ENCODE results near the gene RGL4. TPM values are rescaled to one million over a fixed set of nuclear protein-coding genes. Genes with fewer than 3 reads are reported as not detected.

RGL4 gene
- not detected in 2 replicates for total RNA-seq

GRCh38 chr22:23690713-23691112, at the start of gene RGL4:
RGL4 (plus strand) TSS chr22:23691013; CDS start chr22:23692031, 1,018 bp downstream.

Other genes with a start within 250 kb of the RGL4 start
- not detected in 2 replicates for gene IGLL1, start 110.7 kb upstream of the RGL4 start, total RNA-seq
- not detected in 2 replicates for gene DRICH1, start 58.7 kb upstream of the RGL4 start, total RNA-seq
- 5.7 and 7.2 TPM in 2 replicates for gene ZNF70, start 60.1 kb downstream of the RGL4 start, total RNA-seq
- gene VPREB3, start 63.4 kb downstream of the RGL4 start, total RNA-seq: not detected in 2 replicates
- gene C22orf15, start 72.0 kb downstream of the RGL4 start, total RNA-seq: 0.98 TPM in 1 of 2 replicates, not detected in the other
- 1.6 and 4.2 TPM in 2 replicates for gene CHCHD10, start 77.0 kb downstream of the RGL4 start, total RNA-seq
- gene MMP11, start 81.8 kb downstream of the RGL4 start, total RNA-seq: 8.4 and 13.7 TPM in 2 replicates
- gene SMARCB1, start 96.0 kb downstream of the RGL4 start, total RNA-seq: 71.2 and 89.6 TPM in 2 replicates
- gene DERL3, start 148.0 kb downstream of the RGL4 start, total RNA-seq: 0.33 TPM in 1 of 2 replicates, not detected in the other
- 7.5 and 8.2 TPM in 2 replicates for gene SLC2A11, start 166.9 kb downstream of the RGL4 start, total RNA-seq
- gene MIF, start 203.4 kb downstream of the RGL4 start, total RNA-seq: 196 and 293 TPM in 2 replicates

All from vein endothelial cell (primary cell).